Natural killer cell (primary cell): ENCODE data around the gene SYNDIG1. TPM values are rescaled to one million over a fixed set of nuclear protein-coding genes. Genes with fewer than 3 reads are reported as not detected.

Experiments used
- ATAC-seq, 3 donors: fragments of 150-1000 bp in 2 of 3; fragments of 200-7000 bp in 1 of 3; cut with Tn5 transposase; 1 replicate in 1 of 3; 2 replicates in 2 of 3; pipeline ENCODE4 v1.10.0; 2021; ENCODE audit warnings: mild to moderate bottlenecking in 2 of 3, moderate library complexity in 2 of 3
- DNase-seq, 2 donors: peaks; one replicate each; pipeline versions ENCODE4 v3.0.0 to v3.0.0-alpha.2; 2013 to 2021; ENCODE audit warnings: mixed read lengths in 1 of 2
- H3K27ac ChIP-seq: one replicate; pipeline ENCODE4 v1.5.1; 2013; ENCODE audit warnings: mild to moderate bottlenecking, low read length
- H3K27me3 ChIP-seq: one replicate; pipeline ENCODE4 v1.6.1; 2013; ENCODE audit warnings: low read length; ENCODE audit not compliant: control insufficient read depth, insufficient read depth
- H3K36me3 ChIP-seq: one replicate; pipeline ENCODE4 v1.6.1; 2013; ENCODE audit warnings: low read length; ENCODE audit not compliant: control insufficient read depth, insufficient read depth
- H3K4me1 ChIP-seq: one replicate; pipeline ENCODE4 v1.6.1; 2013; ENCODE audit warnings: low read length; ENCODE audit not compliant: control insufficient read depth, insufficient read depth
- H3K4me3 ChIP-seq: one replicate; pipeline ENCODE4 v1.5.1; 2013; ENCODE audit warnings: low read length
- H3K9me3 ChIP-seq: one replicate; pipeline ENCODE4 v1.6.1; 2013; ENCODE audit warnings: low read length; ENCODE audit not compliant: control insufficient read depth, insufficient read depth
- H3K27ac Mint-ChIP-seq, 2 donors: one replicate each; pipeline ENCODE4 v1.8.0; 2022; ENCODE audit warnings: mild to moderate bottlenecking in 2 of 2, mixed read lengths in 2 of 2, moderate library complexity in 1 of 2
- H3K27me3 Mint-ChIP-seq, 2 donors: one replicate each; pipeline ENCODE4 v1.8.0; 2022; ENCODE audit warnings: low read depth in 2 of 2, mixed read lengths in 2 of 2
- H3K36me3 Mint-ChIP-seq: one replicate; pipeline ENCODE4 v1.8.0; 2022; ENCODE audit warnings: mixed read lengths
- H3K4me1 Mint-ChIP-seq, 2 donors: one replicate each; pipeline ENCODE4 v1.8.0; 2022; ENCODE audit warnings: mixed read lengths in 2 of 2
- H3K4me3 Mint-ChIP-seq: one replicate; pipeline ENCODE4 v1.8.0; 2022; ENCODE audit warnings: mild to moderate bottlenecking, moderate library complexity, mixed read lengths
- H3K9me3 Mint-ChIP-seq, 2 donors: one replicate each; pipeline ENCODE4 v1.8.0; 2022; ENCODE audit warnings: mixed read lengths in 2 of 2
- CTCF ChIP-seq: fragments of 200-600 bp; IDR thresholded peaks from one replicate; pipeline ENCODE4 v1.8.0; 2022; ENCODE audit warnings: antibody characterized with exemption
- WGBS: methylation state at CpG from one replicate; pipeline ENCODE4 v1.1.7; 2013; ENCODE audit warnings: missing lambda C conversion rate; ENCODE audit not compliant: insufficient coverage; 5-methylcytosine and 5-hydroxymethylcytosine counted together
- intact Hi-C: fragments of 100-400 bp; cut with micrococcal nuclease; formaldehyde crosslinking; loops from one replicate; pipeline ENCODE4 v1.14.2; 2022
- total RNA-seq, 4 donors: library from RNA; stranded (reverse); fragments of 120-200 nt in 1 of 4; gene quantifications; one replicate each; pipeline versions ENCODE4 v1.2.3 to v1.2.4, GENCODE V29; 2013 to 2022

The SYNDIG1 gene
- total RNA-seq, 3 donors from 2014 or later (not counting 1 experiment from before 2014, with no cell fraction given): not detected

- Histone ChIP-seq H3K9me3 (no peaks in the 10 kb centered on the region), H3K4me1 (no peaks in the 10 kb centered on the region), H3K27ac (no peak overlapping the region), H3K36me3 (no peaks in the 10 kb centered on the region), H3K4me3 (no peak overlapping the region), H3K27me3 (no peaks in the 10 kb centered on the region)
- ATAC-seq (no peak), DNase-seq (no peak)
- Mint-ChIP-seq H3K4me3 (no peak overlapping the region), H3K9me3 (no peaks in the 10 kb centered on the region), H3K27ac (no peak overlapping the region), H3K36me3 (no peaks in the 10 kb centered on the region), H3K27me3 (peaks cover 0 to 7% of the 10 kb centered on the region in 2 donors), H3K4me1 (no peaks in the 10 kb centered on the region)
- TF ChIP-seq CTCF: no peak
- intact Hi-C loops: no loop called here
- 79% methylated on average over 5 of the region's 5 CpGs for WGBS
Measured at GRCh38 chr20:24572862-24573261, 103.4 kb downstream of the SYNDIG1 start.

GRCh38 chr20:24573557-24573956, 104.1 kb downstream of the SYNDIG1 start:
- no peak for DNase-seq
- Mint-ChIP-seq H3K9me3 (no peaks in the 10 kb centered on the region), H3K27ac (no peak overlapping the region), H3K4me3 (no peak overlapping the region), H3K27me3 (peaks cover 0 to 7% of the 10 kb centered on the region in 2 donors), H3K4me1 (no peaks in the 10 kb centered on the region), H3K36me3 (no peaks in the 10 kb centered on the region)
- Histone ChIP-seq H3K36me3 (no peaks in the 10 kb centered on the region), H3K9me3 (no peaks in the 10 kb centered on the region), H3K27me3 (no peaks in the 10 kb centered on the region), H3K4me1 (no peaks in the 10 kb centered on the region), H3K27ac (no peak overlapping the region), H3K4me3 (no peak overlapping the region)
- intact Hi-C loops: no loop called here
- no peak for ATAC-seq
- 92% methylated on average over 6 of the region's 6 CpGs for WGBS
- no peak for TF ChIP-seq CTCF

GRCh38 chr20:24574307-24574706, 104.9 kb downstream of the SYNDIG1 start:
- peaks cover 0 to 7% of the 10 kb centered on the region in 2 donors for H3K27me3 Mint-ChIP-seq
- no peak for DNase-seq
- TF ChIP-seq CTCF: no peak
- H3K27ac Mint-ChIP-seq: no peak overlapping the region
- no peak overlapping the region for H3K4me3 Mint-ChIP-seq
- Histone ChIP-seq H3K27me3 (no peaks in the 10 kb centered on the region), H3K9me3 (no peaks in the 10 kb centered on the region), H3K4me1 (no peaks in the 10 kb centered on the region), H3K27ac (no peak overlapping the region), H3K4me3 (no peak overlapping the region), H3K36me3 (no peaks in the 10 kb centered on the region)
- H3K4me1 Mint-ChIP-seq: no peaks in the 10 kb centered on the region
- intact Hi-C loops: no loop called here
- ATAC-seq: no peak
- H3K36me3 Mint-ChIP-seq: no peaks in the 10 kb centered on the region
- no peaks in the 10 kb centered on the region for H3K9me3 Mint-ChIP-seq
- WGBS: 69% methylated on average over 2 of the region's 2 CpGs

- Mint-ChIP-seq H3K4me3 (no peak overlapping the region), H3K36me3 (no peaks in the 10 kb centered on the region), H3K9me3 (no peaks in the 10 kb centered on the region), H3K4me1 (no peaks in the 10 kb centered on the region), H3K27me3 (peaks cover 0 to 7% of the 10 kb centered on the region in 2 donors), H3K27ac (no peak overlapping the region)
- no peaks in the 10 kb centered on the region for H3K9me3 ChIP-seq
- no peak overlapping the region for H3K27ac ChIP-seq
- no peak overlapping the region for H3K4me3 ChIP-seq
- ATAC-seq (no peak), DNase-seq (no peak)
- intact Hi-C loops: no loop called here
- H3K36me3 ChIP-seq: no peaks in the 10 kb centered on the region
- no peaks in the 10 kb centered on the region for H3K27me3 ChIP-seq
- H3K4me1 ChIP-seq: no peaks in the 10 kb centered on the region
- 83% methylated on average over 4 of the region's 5 CpGs for WGBS
- TF ChIP-seq CTCF: no peak
Measured at GRCh38 chr20:24574797-24575196, 105.4 kb downstream of the SYNDIG1 start.
